Vagina (tissue), 2 donors: ENCODE data around the gene FOXO4. TPM values are rescaled to one million over a fixed set of nuclear protein-coding genes. Genes with fewer than 3 reads are reported as not detected.

ENCODE experiments used
- DNase-seq, 2 donors: peaks; one replicate each; pipeline ENCODE4 v3.0.0-alpha.2; 2017; ENCODE audit errors: extremely low spot score in 2 of 2
- H3K27ac ChIP-seq: fragments of 200-600 bp; sonication (generic); one replicate; pipeline ENCODE4 v1.5.1; 2019
- H3K27me3 ChIP-seq: fragments of 200-600 bp; sonication (generic); one replicate; pipeline ENCODE4 v1.5.1; 2019
- H3K36me3 ChIP-seq, 2 donors: fragments of 200-600 bp; sonication (generic); one replicate each; pipeline ENCODE4 v1.5.1; 2017 to 2019
- H3K4me1 ChIP-seq: fragments of 200-600 bp; sonication (generic); one replicate; pipeline ENCODE4 v1.5.1; 2019
- H3K4me3 ChIP-seq, 2 donors: fragments of 200-600 bp; sonication (generic); 1 replicate in 1 of 2; 2 replicates in 1 of 2; pipeline ENCODE4 v1.5.1; 2016 to 2019
- H3K9me3 ChIP-seq: fragments of 200-600 bp; sonication (generic); one replicate; pipeline ENCODE4 v1.5.1; 2019
- POLR2A ChIP-seq, 2 donors: fragments of 450-650 bp; IDR thresholded peaks; one replicate each; pipeline ENCODE4 v1.6.1; 2017; ENCODE audit warnings: antibody characterized with exemption in 2 of 2, mild to moderate bottlenecking in 2 of 2, moderate library complexity in 2 of 2
- POLR2AphosphoS5 ChIP-seq, 2 donors: sonication (generic); formaldehyde crosslinking; IDR thresholded peaks; one replicate each; pipeline ENCODE4 v1.9.0; 2017; ENCODE audit warnings: antibody characterized with exemption in 2 of 2, mild to moderate bottlenecking in 2 of 2, low read depth in 1 of 2; ENCODE audit not compliant: insufficient read depth in 1 of 2
- intact Hi-C: fragments of 100-400 bp; cut with DNase I; formaldehyde crosslinking; loops from one replicate; pipeline ENCODE4 v1.15.1; 2023
- total RNA-seq: library from RNA; depleted of rRNA; stranded (reverse); fragments of >200 nt; gene quantifications from one replicate; pipeline ENCODE4 v1.2.3, GENCODE V29; 2016
- TF ChIP-seq, protein P1 (sequence below), 3 experiments: fragments of 450-650 bp in 2 of 3; fragments of 200-600 bp in 1 of 3; sonication (generic) in 1 of 3; IDR thresholded peaks; one replicate each; pipeline ENCODE4 v1.5.1; 2017 to 2019; ENCODE audit warnings: antibody characterized with exemption in 3 of 3, mild to moderate bottlenecking in 2 of 3, moderate library complexity in 2 of 3

The FOXO4 gene
- total RNA-seq, 1 donor from 2014 or later, result 22.8 TPM

DNA sequence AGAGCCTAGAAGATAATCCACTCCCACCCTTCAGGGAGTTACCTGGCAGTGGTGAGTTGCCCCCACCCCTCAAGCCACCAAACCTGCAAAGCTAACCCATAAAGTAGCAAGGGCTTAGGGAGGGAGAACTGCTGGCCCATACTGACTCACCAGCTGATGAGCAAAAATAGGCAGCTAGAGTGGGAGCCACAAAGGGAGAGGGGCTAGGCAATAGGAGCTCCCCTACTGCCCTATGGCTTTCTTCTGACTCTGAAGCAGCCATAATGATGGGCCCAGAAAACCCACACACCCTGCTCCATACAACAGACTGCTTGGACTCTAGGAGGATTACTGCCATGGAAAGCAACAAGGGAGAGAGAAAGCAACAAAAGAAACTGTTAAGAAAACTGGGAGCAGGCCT, 35.5 kb upstream of the FOXO4 start:
- intact Hi-C loops, result loop anchor here (10.0 kb wide), 1 partner anchor 115 kb away; no protein-coding TSS in a partner anchor
- Histone ChIP-seq H3K4me3 (no peak overlapping the region), H3K27ac (no peak overlapping the region), H3K27me3 (no peaks in the 10 kb centered on the region), H3K36me3 (peaks cover 0 to 17% of the 10 kb centered on the region in 2 donors), H3K9me3 (no peaks in the 10 kb centered on the region), H3K4me1 (no peaks in the 10 kb centered on the region)
- no peak for DNase-seq
- TF ChIP-seq POLR2A (IDR thresholded peaks at IDR 0.05) (no peak), POLR2AphosphoS5 (IDR thresholded peaks at IDR 0.05; ENCODE audit: insufficient read depth in 1 of 2, low read depth in 1 of 2) (no peak)
- TF ChIP-seq, protein P1, sequence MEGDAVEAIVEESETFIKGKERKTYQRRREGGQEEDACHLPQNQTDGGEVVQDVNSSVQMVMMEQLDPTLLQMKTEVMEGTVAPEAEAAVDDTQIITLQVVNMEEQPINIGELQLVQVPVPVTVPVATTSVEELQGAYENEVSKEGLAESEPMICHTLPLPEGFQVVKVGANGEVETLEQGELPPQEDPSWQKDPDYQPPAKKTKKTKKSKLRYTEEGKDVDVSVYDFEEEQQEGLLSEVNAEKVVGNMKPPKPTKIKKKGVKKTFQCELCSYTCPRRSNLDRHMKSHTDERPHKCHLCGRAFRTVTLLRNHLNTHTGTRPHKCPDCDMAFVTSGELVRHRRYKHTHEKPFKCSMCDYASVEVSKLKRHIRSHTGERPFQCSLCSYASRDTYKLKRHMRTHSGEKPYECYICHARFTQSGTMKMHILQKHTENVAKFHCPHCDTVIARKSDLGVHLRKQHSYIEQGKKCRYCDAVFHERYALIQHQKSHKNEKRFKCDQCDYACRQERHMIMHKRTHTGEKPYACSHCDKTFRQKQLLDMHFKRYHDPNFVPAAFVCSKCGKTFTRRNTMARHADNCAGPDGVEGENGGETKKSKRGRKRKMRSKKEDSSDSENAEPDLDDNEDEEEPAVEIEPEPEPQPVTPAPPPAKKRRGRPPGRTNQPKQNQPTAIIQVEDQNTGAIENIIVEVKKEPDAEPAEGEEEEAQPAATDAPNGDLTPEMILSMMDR (IDR thresholded peaks at IDR 0.05), result no peak

GRCh38 chrX:71067089-71067488, 28.6 kb upstream of the FOXO4 start:
- Histone ChIP-seq H3K27ac (peak overlapping the region; percentile 79), H3K36me3 (no peaks in the 10 kb centered on the region), H3K4me3 (peak overlapping the region; percentile 54 to 62), H3K27me3 (no peaks in the 10 kb centered on the region), H3K9me3 (no peaks in the 10 kb centered on the region), H3K4me1 (peaks cover 14% of the 10 kb centered on the region)
- no peak for DNase-seq
- intact Hi-C loops, result loop anchor here (10.0 kb wide), 1 partner anchor 108 kb away; no protein-coding TSS in a partner anchor
- TF ChIP-seq POLR2AphosphoS5 (IDR thresholded peaks at IDR 0.05; ENCODE audit: insufficient read depth in 1 of 2, low read depth in 1 of 2), result no peak
- TF ChIP-seq, protein P1 (IDR thresholded peaks at IDR 0.05), result no peak

DNA sequence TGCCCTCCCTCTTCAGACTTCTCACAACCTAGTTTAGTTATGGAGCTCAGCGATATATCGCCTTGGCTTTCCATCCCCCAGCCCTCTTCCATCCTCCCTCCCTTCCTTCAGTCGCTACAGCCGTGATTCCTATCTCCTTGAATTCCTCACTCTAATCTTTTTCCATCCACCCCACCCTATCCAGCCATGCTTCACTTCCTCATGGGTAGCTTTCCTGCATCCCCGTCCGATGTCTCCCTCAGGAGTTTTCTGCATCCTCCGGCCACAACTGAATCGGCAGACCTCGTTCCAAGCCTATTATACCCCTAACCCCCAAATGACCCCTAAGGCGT, 28.0 kb upstream of the FOXO4 start:
- no peaks in the 10 kb centered on the region for H3K36me3 ChIP-seq
- intact Hi-C loops, result loop anchor here (10.0 kb wide), 1 partner anchor 107 kb away; no protein-coding TSS in a partner anchor
- TF ChIP-seq POLR2A (IDR thresholded peaks at IDR 0.05) (no peak), POLR2AphosphoS5 (IDR thresholded peaks at IDR 0.05; ENCODE audit: insufficient read depth in 1 of 2, low read depth in 1 of 2) (no peak)
- TF ChIP-seq, protein P1 (IDR thresholded peaks at IDR 0.05), result no peak
- H3K4me3 ChIP-seq, result peak overlapping the region; percentile 54 to 62
- no peaks in the 10 kb centered on the region for H3K27me3 ChIP-seq
- H3K9me3 ChIP-seq, result no peaks in the 10 kb centered on the region
- DNase-seq, result no peak
- peaks cover 14% of the 10 kb centered on the region for H3K4me1 ChIP-seq
- peak overlapping the region; percentile 79 for H3K27ac ChIP-seq

- no peaks in the 10 kb centered on the region for H3K9me3 ChIP-seq
- H3K36me3 ChIP-seq, result no peaks in the 10 kb centered on the region
- H3K4me3 ChIP-seq, result peak within 1 kb of the TSS; percentile 54 to 62
- no peaks in the 10 kb centered on the region for H3K27me3 ChIP-seq
- peak within 1 kb of the TSS; percentile 79 for H3K27ac ChIP-seq
- H3K4me1 ChIP-seq, result peaks cover 14% of the 10 kb centered on the region
- intact Hi-C loops, result loop anchor here (10.0 kb wide), 1 partner anchor 107 kb away; no protein-coding TSS in a partner anchor
- TF ChIP-seq POLR2AphosphoS5 (IDR thresholded peaks at IDR 0.05; ENCODE audit: insufficient read depth in 1 of 2, low read depth in 1 of 2) (peak; percentile 30 to 64), POLR2A (IDR thresholded peaks at IDR 0.05) (no peak)
- TF ChIP-seq, protein P1 (IDR thresholded peaks at IDR 0.05), result peak in 2 of 3 experiments; percentile 55 to 76
- DNase-seq, result peak in 1 of 2 donors; percentile 94
Observed at GRCh38 chrX:71068044-71068918, 27.4 kb upstream of the FOXO4 start, which contains the start of gene SNX12. Gene SNX12 (minus strand): TSS chrX:71068334. CDS start chrX:71068306, 28 bp downstream.

DNA sequence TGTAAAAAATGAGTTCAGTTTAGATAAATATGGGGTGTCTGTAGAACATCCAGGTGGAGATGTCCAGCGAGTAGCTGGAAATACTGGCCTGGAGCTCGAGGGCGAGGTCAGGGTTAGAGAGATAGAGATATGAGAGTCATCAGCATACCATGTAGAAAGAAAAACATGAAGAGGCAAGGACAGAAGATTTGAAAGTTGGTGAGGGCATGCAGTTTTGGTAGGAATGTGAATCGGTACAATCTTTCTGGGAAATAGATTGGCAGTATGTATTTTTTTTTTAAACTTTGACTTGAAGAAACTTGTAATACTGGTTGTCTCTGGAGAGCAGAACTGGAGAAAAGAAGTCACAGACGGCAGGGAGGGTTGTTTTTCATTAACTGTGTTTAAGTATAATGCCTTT, 25.1 kb upstream of the FOXO4 start:
- Histone ChIP-seq H3K4me3 (no peak overlapping the region), H3K27ac (no peak overlapping the region), H3K36me3 (no peaks in the 10 kb centered on the region), H3K9me3 (no peaks in the 10 kb centered on the region), H3K4me1 (peaks cover 14% of the 10 kb centered on the region), H3K27me3 (no peaks in the 10 kb centered on the region)
- intact Hi-C loops, result no loop called here
- DNase-seq, result no peak
- TF ChIP-seq POLR2AphosphoS5 (IDR thresholded peaks at IDR 0.05; ENCODE audit: insufficient read depth in 1 of 2, low read depth in 1 of 2), result no peak
- TF ChIP-seq, protein P1 (IDR thresholded peaks at IDR 0.05), result no peak
- TF ChIP-seq POLR2A (IDR thresholded peaks at IDR 0.05), result no peak
